Measurements from ENCODE around the gene NOB1. TPM values are rescaled to one million over a fixed set of nuclear protein-coding genes. Genes with fewer than 3 reads are reported as not detected.

NOB1 gene
- total RNA-seq, 1 experiment from 2014 or later = 101 TPM

DNA sequence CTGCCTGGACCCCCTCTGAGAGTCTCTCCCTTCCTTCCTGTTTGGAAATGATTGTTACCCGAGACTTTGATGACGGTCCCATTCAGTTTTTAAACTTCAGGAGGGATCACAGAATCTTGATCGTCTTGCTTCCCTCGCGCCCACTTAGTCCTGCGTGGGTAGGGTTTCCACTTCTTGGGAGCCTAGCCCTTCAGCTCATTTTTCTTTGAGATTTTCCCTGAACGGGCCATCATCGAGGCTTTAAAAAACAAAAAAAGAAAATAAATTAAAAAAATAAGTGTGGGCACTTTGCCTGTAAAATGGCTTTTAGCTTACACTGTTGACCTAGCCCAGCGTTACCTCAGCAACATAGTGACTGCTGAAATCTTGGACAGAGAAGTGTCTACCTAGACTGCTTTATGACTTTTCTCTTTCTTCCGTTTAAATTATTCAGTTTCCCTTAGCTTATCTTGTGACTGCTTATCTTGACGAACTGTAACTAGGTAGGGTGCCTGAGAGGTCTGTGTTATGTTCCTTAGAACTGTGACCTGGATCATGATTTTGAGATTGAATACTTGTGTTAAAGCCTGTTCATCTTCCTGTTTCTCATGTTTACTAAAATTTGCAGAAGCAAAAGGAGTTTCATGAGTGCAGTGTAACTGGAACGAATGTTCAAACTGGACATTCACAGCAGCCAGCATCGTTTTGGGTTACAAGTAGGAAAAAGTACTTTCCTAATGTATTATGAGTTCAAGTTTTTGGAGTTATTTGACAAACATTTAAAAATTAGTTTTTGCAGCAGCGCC lies 8.3 kb upstream of the NOB1 start:
- H4K91ac ChIP-seq (ENCODE audit: insufficient read length, low read depth, low read length) = no peak overlapping the region
- H3K27me3 ChIP-seq (ENCODE audit: insufficient read depth, low read length) = no peaks in the 10 kb centered on the region
- no peak overlapping the region for H3K56ac ChIP-seq (ENCODE audit: insufficient read length, low read depth, low read length)
- H3K4me2 ChIP-seq (ENCODE audit: insufficient read depth, insufficient read length, low read length) = peak overlapping the region; percentile 61
- Mint-ChIP-seq H3K9me3 (peaks cover 0 to 3% of the 10 kb centered on the region in 2 experiments; a peak in 2 of 5 replicates), H3K27ac (peak overlapping the region; percentile 88 to 96 (median 89); a peak in 6 of 7 replicates), H3K27me3 (ENCODE audit: low read depth) (peaks cover 4% of the 10 kb centered on the region), H3K4me3 (peak overlapping the region; percentile 95 to 98), H3K36me3 (ENCODE audit: insufficient read depth in 1 of 3, low read depth in 3 of 3) (peaks cover 0 to 2% (median 2%) of the 10 kb centered on the region in 3 experiments; a peak in 4 of 7 replicates), H3K4me1 (peaks cover 6 to 7% of the 10 kb centered on the region in 2 experiments)
- H3K18ac ChIP-seq (ENCODE audit: insufficient read length, low read depth, low read length) = no peak overlapping the region
- H3K9me3 ChIP-seq (ENCODE audit: control insufficient read depth, low read depth, low read length) = no peaks in the 10 kb centered on the region
- H3K79me1 ChIP-seq (ENCODE audit: insufficient read depth, low read depth, low read length, poor library complexity, severe bottlenecking) = no peaks in the 10 kb centered on the region
- DNase-seq = no peak
- H2BK5ac ChIP-seq (ENCODE audit: insufficient read length, low read length) = no peak overlapping the region
- H3K23ac ChIP-seq (ENCODE audit: insufficient read length, low read depth, low read length) = no peak overlapping the region
- no peak overlapping the region for H2BK20ac ChIP-seq (ENCODE audit: low read depth, low read length, poor library complexity, severe bottlenecking)
- H2AFZ ChIP-seq (ENCODE audit: low read length) = no peak overlapping the region
- TF ChIP-seq, protein P1, sequence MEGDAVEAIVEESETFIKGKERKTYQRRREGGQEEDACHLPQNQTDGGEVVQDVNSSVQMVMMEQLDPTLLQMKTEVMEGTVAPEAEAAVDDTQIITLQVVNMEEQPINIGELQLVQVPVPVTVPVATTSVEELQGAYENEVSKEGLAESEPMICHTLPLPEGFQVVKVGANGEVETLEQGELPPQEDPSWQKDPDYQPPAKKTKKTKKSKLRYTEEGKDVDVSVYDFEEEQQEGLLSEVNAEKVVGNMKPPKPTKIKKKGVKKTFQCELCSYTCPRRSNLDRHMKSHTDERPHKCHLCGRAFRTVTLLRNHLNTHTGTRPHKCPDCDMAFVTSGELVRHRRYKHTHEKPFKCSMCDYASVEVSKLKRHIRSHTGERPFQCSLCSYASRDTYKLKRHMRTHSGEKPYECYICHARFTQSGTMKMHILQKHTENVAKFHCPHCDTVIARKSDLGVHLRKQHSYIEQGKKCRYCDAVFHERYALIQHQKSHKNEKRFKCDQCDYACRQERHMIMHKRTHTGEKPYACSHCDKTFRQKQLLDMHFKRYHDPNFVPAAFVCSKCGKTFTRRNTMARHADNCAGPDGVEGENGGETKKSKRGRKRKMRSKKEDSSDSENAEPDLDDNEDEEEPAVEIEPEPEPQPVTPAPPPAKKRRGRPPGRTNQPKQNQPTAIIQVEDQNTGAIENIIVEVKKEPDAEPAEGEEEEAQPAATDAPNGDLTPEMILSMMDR (conservative IDR thresholded peaks at IDR 0.05) = no peak
- H4K20me1 ChIP-seq (ENCODE audit: control insufficient read depth, insufficient read depth, insufficient read length) = no peaks in the 10 kb centered on the region
- H3K27ac ChIP-seq (ENCODE audit: insufficient read length, low read depth, low read length) = no peak overlapping the region
- H2AK5ac ChIP-seq (ENCODE audit: insufficient read length, low read length) = no peak overlapping the region
- H3K23me2 ChIP-seq (ENCODE audit: insufficient read length, low read depth, low read length, poor library complexity, severe bottlenecking) = peaks cover 4% of the 10 kb centered on the region
- WGBS (ENCODE audit: extremely low coverage, insufficient read length, low lambda C conversion rate) = no CpG with 5 or more reads among the region's 14 CpGs
- no peak overlapping the region for H4K8ac ChIP-seq (replicated peaks; ENCODE audit: insufficient read length, low read depth, low read length)
- peak overlapping the region; percentile 89 for H3K9ac ChIP-seq (ENCODE audit: extremely low read depth, insufficient read length, low read length)
- no peak overlapping the region for H2BK12ac ChIP-seq (ENCODE audit: insufficient read length, low read depth, low read length)
- 0 out of 2 replicates have a peak overlapping the region, but pooled peaks have one; percentile 76 for H3K14ac ChIP-seq (ENCODE audit: insufficient read depth, low read length)
- no peak overlapping the region for H3T11ph ChIP-seq (ENCODE audit: low read length)
- H4K5ac ChIP-seq (ENCODE audit: insufficient read length, low read depth, low read length) = no peak overlapping the region
- H2BK120ac ChIP-seq (ENCODE audit: low read depth, low read length, poor library complexity, severe bottlenecking) = no peak overlapping the region
- no peak overlapping the region for H3K4ac ChIP-seq (ENCODE audit: low read depth, low read length)
- H3K79me2 ChIP-seq (ENCODE audit: insufficient read depth, low read length) = peaks cover 10% of the 10 kb centered on the region; the same call in 1 of the 2 replicates
- no peak overlapping the region for H2BK15ac ChIP-seq (ENCODE audit: low read depth, low read length)
- no peaks in the 10 kb centered on the region for H3K4me1 ChIP-seq (ENCODE audit: insufficient read depth, low read length)

All from H9 (cell line).